Thyroid gland (tissue), 4 donors: ENCODE data around the gene CBR3. TPM values are rescaled to one million over a fixed set of nuclear protein-coding genes. Genes with fewer than 3 reads are reported as not detected.
"Not testable (repeated sequence)": the region's sequence is repeated elsewhere in the genome, so short reads cannot be mapped to it uniquely, and the experiment has no call there.

Experiments used
- DNase-seq, 2 donors: peaks; one replicate each; pipeline ENCODE4 v3.0.0-alpha.2; 2019
- H3K27ac ChIP-seq, 3 donors: fragments of 200-600 bp; sonication (generic); 1 replicate in 2 of 3; 2 replicates in 1 of 3; pipeline ENCODE4 v1.5.1; 2016 to 2019; ENCODE audit warnings: mild to moderate bottlenecking in 1 of 3, moderate library complexity in 1 of 3
- H3K27me3 ChIP-seq: fragments of 200-600 bp; sonication (generic); one replicate; pipeline ENCODE4 v1.5.1; 2019
- H3K36me3 ChIP-seq, 2 donors: fragments of 200-600 bp; sonication (generic); one replicate each; pipeline ENCODE4 v1.5.1; 2016 to 2019
- H3K4me1 ChIP-seq, 2 donors: fragments of 200-600 bp; sonication (generic); one replicate each; pipeline ENCODE4 v1.5.1; 2017 to 2019
- H3K4me3 ChIP-seq, 3 donors: fragments of 200-600 bp; sonication (generic); replicated peaks in 1 of 3; 1 replicate in 2 of 3; 2 replicates in 1 of 3; pipeline ENCODE4 v1.5.1; 2016; ENCODE audit warnings: mild to moderate bottlenecking in 1 of 3
- H3K9me3 ChIP-seq: fragments of 200-600 bp; sonication (generic); one replicate; pipeline ENCODE4 v1.5.1; 2017
- POLR2A ChIP-seq, 2 donors: fragments of 450-650 bp; IDR thresholded peaks; one replicate each; pipeline ENCODE4 v1.6.1; 2017; ENCODE audit warnings: antibody characterized with exemption in 2 of 2, mild to moderate bottlenecking in 2 of 2, moderate library complexity in 1 of 2
- WGBS, 2 donors: methylation state at CpG; one replicate each; pipeline ENCODE4 v1.1.5; 2017; 5-methylcytosine and 5-hydroxymethylcytosine counted together
- intact Hi-C: fragments of 100-400 bp; cut with DNase I; formaldehyde crosslinking; loops from one replicate; pipeline ENCODE4 v1.15.1; 2023
- total RNA-seq, 4 donors: library from RNA; depleted of rRNA; stranded (reverse); fragments of >200 nt; gene quantifications; one replicate each; pipeline ENCODE4 v1.2.3, GENCODE V29; 2016
- TF ChIP-seq, protein P1 (sequence below), 6 experiments: fragments of 200-600 bp in 3 of 6; fragments of 450-650 bp in 3 of 6; sonication (generic) in 3 of 6; IDR thresholded peaks; one replicate each; pipeline ENCODE4 v1.5.1; 2016 to 2019; ENCODE audit warnings: antibody characterized with exemption in 6 of 6, mild to moderate bottlenecking in 2 of 6, inconsistent platforms in 1 of 6, moderate library complexity in 1 of 6

CBR3 gene
- total RNA-seq, 4 donors from 2014 or later = 5.0 to 23.6 (median 6.5) TPM

GRCh38 chr21:36132696-36133095 lies 2.2 kb upstream of the CBR3 start:
- WGBS, 2 donors = 89 to 90% methylated on average over 8 of the region's 8 CpGs
- TF ChIP-seq, protein P1, sequence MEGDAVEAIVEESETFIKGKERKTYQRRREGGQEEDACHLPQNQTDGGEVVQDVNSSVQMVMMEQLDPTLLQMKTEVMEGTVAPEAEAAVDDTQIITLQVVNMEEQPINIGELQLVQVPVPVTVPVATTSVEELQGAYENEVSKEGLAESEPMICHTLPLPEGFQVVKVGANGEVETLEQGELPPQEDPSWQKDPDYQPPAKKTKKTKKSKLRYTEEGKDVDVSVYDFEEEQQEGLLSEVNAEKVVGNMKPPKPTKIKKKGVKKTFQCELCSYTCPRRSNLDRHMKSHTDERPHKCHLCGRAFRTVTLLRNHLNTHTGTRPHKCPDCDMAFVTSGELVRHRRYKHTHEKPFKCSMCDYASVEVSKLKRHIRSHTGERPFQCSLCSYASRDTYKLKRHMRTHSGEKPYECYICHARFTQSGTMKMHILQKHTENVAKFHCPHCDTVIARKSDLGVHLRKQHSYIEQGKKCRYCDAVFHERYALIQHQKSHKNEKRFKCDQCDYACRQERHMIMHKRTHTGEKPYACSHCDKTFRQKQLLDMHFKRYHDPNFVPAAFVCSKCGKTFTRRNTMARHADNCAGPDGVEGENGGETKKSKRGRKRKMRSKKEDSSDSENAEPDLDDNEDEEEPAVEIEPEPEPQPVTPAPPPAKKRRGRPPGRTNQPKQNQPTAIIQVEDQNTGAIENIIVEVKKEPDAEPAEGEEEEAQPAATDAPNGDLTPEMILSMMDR (IDR thresholded peaks at IDR 0.05) = no peak
- TF ChIP-seq POLR2A (IDR thresholded peaks at IDR 0.05) = no peak
- Histone ChIP-seq H3K9me3 (no peaks in the 10 kb centered on the region), H3K4me3 (no peak overlapping the region), H3K27me3 (no peaks in the 10 kb centered on the region), H3K27ac (no peak overlapping the region), H3K36me3 (no peaks in the 10 kb centered on the region), H3K4me1 (peaks cover 5 to 8% of the 10 kb centered on the region in 2 donors)
- DNase-seq = no peak
- intact Hi-C loops = no loop called here

GRCh38 chr21:36135391-36136102 lies 668 bp downstream of the CBR3 start:
- intact Hi-C loops = no loop called here
- peaks cover 5 to 8% of the 10 kb centered on the region in 2 donors for H3K4me1 ChIP-seq
- 0 to 1% methylated on average over 21 to 41 of the region's 60 CpGs for WGBS, 2 donors
- peak overlapping the region; percentile 48 to 57 (median 57) for H3K4me3 ChIP-seq
- H3K27ac ChIP-seq = peak overlapping the region; percentile 59 to 81 (median 61)
- no peaks in the 10 kb centered on the region for H3K9me3 ChIP-seq
- no peaks in the 10 kb centered on the region for H3K27me3 ChIP-seq
- DNase-seq = peak; percentile 48 to 54
- no peak for TF ChIP-seq POLR2A (IDR thresholded peaks at IDR 0.05)
- TF ChIP-seq, protein P1 (IDR thresholded peaks at IDR 0.05) = no peak
- no peaks in the 10 kb centered on the region for H3K36me3 ChIP-seq

GRCh38 chr21:36139791-36140190 lies 4.9 kb downstream of the CBR3 start:
- 95% methylated on average over 13 of the region's 13 CpGs for WGBS, 2 donors
- H3K36me3 ChIP-seq, H3K27ac ChIP-seq, H3K4me1 ChIP-seq, DNase-seq, H3K9me3 ChIP-seq, H3K27me3 ChIP-seq, H3K4me3 ChIP-seq: not testable (repeated sequence)
- intact Hi-C loops = loop anchor here (10.0 kb wide), 1 partner anchor 185 kb away; the partner anchor contains the start of gene MORC3

DNA sequence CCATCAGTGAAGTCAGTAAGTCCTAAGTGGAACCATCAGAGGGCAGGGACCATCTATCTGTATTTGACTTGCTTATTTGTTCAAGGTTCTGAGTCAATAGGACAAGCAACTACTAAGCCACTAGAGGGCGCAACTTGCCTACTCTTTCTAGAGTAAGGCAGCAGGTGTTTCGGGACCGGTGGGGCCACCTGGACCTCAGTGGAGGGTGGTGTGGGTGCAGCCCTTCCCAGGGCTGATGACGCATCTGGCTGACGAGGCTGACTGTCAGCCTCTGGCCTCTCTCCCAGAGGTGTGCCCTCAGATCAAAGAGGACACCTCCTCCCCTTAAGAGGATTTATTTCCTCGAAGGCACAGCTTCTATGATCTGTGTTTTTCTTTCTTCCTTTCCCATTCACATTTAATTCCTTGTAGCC lies 6.6 kb downstream of the CBR3 start:
- WGBS, 2 donors = 3 to 17% methylated on average over 4 to 6 of the region's 6 CpGs
- Histone ChIP-seq H3K4me1 (no peaks in the 10 kb centered on the region), H3K9me3 (no peaks in the 10 kb centered on the region), H3K27ac (no peak overlapping the region), H3K27me3 (no peaks in the 10 kb centered on the region), H3K36me3 (no peaks in the 10 kb centered on the region), H3K4me3 (no peak overlapping the region)
- TF ChIP-seq, protein P1 (IDR thresholded peaks at IDR 0.05) = peak; percentile 55 to 95 (median 87)
- TF ChIP-seq POLR2A (IDR thresholded peaks at IDR 0.05) = no peak
- DNase-seq = peak; percentile 93
- intact Hi-C loops = loop anchor here (10.0 kb wide), 1 partner anchor 183 kb away; the partner anchor contains the start of gene MORC3

- H3K9me3 ChIP-seq, H3K4me1 ChIP-seq, H3K27me3 ChIP-seq, H3K36me3 ChIP-seq, H3K27ac ChIP-seq, H3K4me3 ChIP-seq, DNase-seq: not testable (repeated sequence)
- 69 to 72% methylated on average over 6 of the region's 6 CpGs for WGBS, 2 donors
- intact Hi-C loops = loop anchor here (10.0 kb wide), 1 partner anchor 181 kb away; the partner anchor contains the start of gene MORC3
Observed at GRCh38 chr21:36144233-36144632, 9.4 kb downstream of the CBR3 start.

GRCh38 chr21:36145259-36145658 lies 10.4 kb downstream of the CBR3 start:
- TF ChIP-seq, protein P1 (IDR thresholded peaks at IDR 0.05) = no peak
- no peak for TF ChIP-seq POLR2A (IDR thresholded peaks at IDR 0.05)
- Histone ChIP-seq H3K4me3 (no peak overlapping the region), H3K9me3 (no peaks in the 10 kb centered on the region), H3K4me1 (peaks cover 3 to 6% of the 10 kb centered on the region in 2 donors), H3K36me3 (no peaks in the 10 kb centered on the region), H3K27ac (no peak overlapping the region), H3K27me3 (no peaks in the 10 kb centered on the region)
- DNase-seq = no peak
- intact Hi-C loops = loop anchor here (10.0 kb wide), 1 partner anchor 180 kb away; the partner anchor contains the start of gene MORC3
- WGBS, 2 donors = 87 to 92% methylated on average over 3 of the region's 3 CpGs
